SK-N-SH treated with all-trans-retinoic acid at 6 μM for 48 hours (cell line): ENCODE measurements around the gene MRAP.

Experiments used
- ATAC-seq: fragments of 200-7000 bp; cut with Tn5 transposase; 3 replicates; pipeline ENCODE4 v1.9.1; 2020; ENCODE audit warnings: mild to moderate bottlenecking, moderate library complexity
- ARNTL ChIP-seq: fragments of 450-650 bp; formaldehyde crosslinking; IDR thresholded peaks from 2 replicates; pipeline ENCODE4 v1.5.0; 2020; ENCODE audit warnings: low read depth, mild to moderate bottlenecking, moderate library complexity, borderline replicate concordance
- BACH2 ChIP-seq: fragments of 250-450 bp; sonication (Bioruptor Pico); IDR thresholded peaks from 2 replicates; pipeline ENCODE4 v1.9.0; 2021; ENCODE audit warnings: mild to moderate bottlenecking, borderline replicate concordance
- ESRRG ChIP-seq: fragments of 250-450 bp; sonication (Bioruptor Pico); IDR thresholded peaks from 2 replicates; pipeline ENCODE4 v1.6.1; 2021; ENCODE audit warnings: mild to moderate bottlenecking
- GLIS3 ChIP-seq: fragments of 250-450 bp; sonication (Bioruptor Pico); IDR thresholded peaks from 2 replicates; pipeline ENCODE4 v1.5.0; 2020; ENCODE audit warnings: mild to moderate bottlenecking, moderate library complexity
- ISL1 ChIP-seq: fragments of 250-450 bp; sonication (Bioruptor Pico); IDR thresholded peaks from 2 replicates; pipeline ENCODE4 v2.1.2; 2022; ENCODE audit warnings: mild to moderate bottlenecking, moderate library complexity
- OSR1 ChIP-seq: fragments of 250-450 bp; sonication (Bioruptor Pico); IDR thresholded peaks from 2 replicates; pipeline ENCODE4 v1.8.0; 2022; ENCODE audit warnings: moderate library complexity, mild to moderate bottlenecking, inconsistent platforms
- PPARA ChIP-seq: fragments of 250-450 bp; sonication (Bioruptor Pico); IDR thresholded peaks from 2 replicates; pipeline ENCODE4 v1.5.0; 2020; ENCODE audit warnings: mild to moderate bottlenecking, borderline replicate concordance
- RARB ChIP-seq: fragments of 250-450 bp; sonication (Bioruptor Pico); IDR thresholded peaks from 2 replicates; pipeline ENCODE4 v1.8.0; 2021; ENCODE audit warnings: mild to moderate bottlenecking, moderate library complexity
- SNAI2 ChIP-seq: fragments of 250-450 bp; sonication (Bioruptor Pico); IDR thresholded peaks from 2 replicates; pipeline ENCODE4 v1.5.0; 2020; ENCODE audit warnings: mild to moderate bottlenecking, moderate library complexity
- TCF4 ChIP-seq: fragments of 250-450 bp; sonication (Bioruptor Pico); IDR thresholded peaks from 2 replicates; pipeline ENCODE4 v1.8.0; 2021; ENCODE audit warnings: mild to moderate bottlenecking, moderate library complexity, borderline replicate concordance
- ZC3H10 ChIP-seq: fragments of 250-450 bp; sonication (Bioruptor Pico); IDR thresholded peaks from 2 replicates; pipeline ENCODE4 v1.5.1; 2021; ENCODE audit warnings: mild to moderate bottlenecking, moderate library complexity
- ZFP3 ChIP-seq: fragments of 250-450 bp; sonication (Bioruptor Pico); IDR thresholded peaks from 2 replicates; pipeline ENCODE4 v1.5.0; 2020; ENCODE audit warnings: mild to moderate bottlenecking, moderate library complexity
- ZFP30 ChIP-seq: fragments of 450-650 bp; formaldehyde crosslinking; IDR thresholded peaks from 2 replicates; pipeline ENCODE4 v1.5.0; 2022; ENCODE audit warnings: mild to moderate bottlenecking, moderate library complexity
- ZNF565 ChIP-seq: fragments of 450-650 bp; formaldehyde crosslinking; conservative IDR thresholded peaks from 2 replicates; pipeline ENCODE4 v1.5.0; 2020; ENCODE audit warnings: low read depth, mild to moderate bottlenecking, moderate library complexity
- ZNF70 ChIP-seq: fragments of 450-650 bp; formaldehyde crosslinking; IDR thresholded peaks from 2 replicates; pipeline ENCODE4 v1.5.0; 2020; ENCODE audit warnings: mild to moderate bottlenecking, moderate library complexity
- ZNF8 ChIP-seq: fragments of 450-650 bp; formaldehyde crosslinking; IDR thresholded peaks from 2 replicates; pipeline ENCODE4 v1.5.0; 2020; ENCODE audit warnings: mild to moderate bottlenecking, moderate library complexity
- TF ChIP-seq, protein P1 (sequence below): fragments of 250-450 bp; sonication (Bioruptor Pico); IDR thresholded peaks from 2 replicates; pipeline ENCODE4 v1.5.1; 2021; ENCODE audit warnings: mild to moderate bottlenecking, moderate library complexity
- TF ChIP-seq, protein P2 (sequence below): fragments of 250-450 bp; sonication (Bioruptor Pico); IDR thresholded peaks from 2 replicates; pipeline ENCODE4 v1.5.1; 2020; ENCODE audit warnings: low read depth, mild to moderate bottlenecking, moderate library complexity
- TF ChIP-seq, protein P3 (sequence below): fragments of 250-450 bp; sonication (Bioruptor Pico); IDR thresholded peaks from 2 replicates; pipeline ENCODE4 v1.5.0; 2020; ENCODE audit warnings: mild to moderate bottlenecking, moderate library complexity
- TF ChIP-seq, protein P4 (sequence below): fragments of 250-450 bp; sonication (Bioruptor Pico); IDR thresholded peaks from 2 replicates; pipeline ENCODE4 v1.8.0; 2021; ENCODE audit warnings: low read depth, mild to moderate bottlenecking, moderate library complexity, borderline replicate concordance

MRAP gene

DNA sequence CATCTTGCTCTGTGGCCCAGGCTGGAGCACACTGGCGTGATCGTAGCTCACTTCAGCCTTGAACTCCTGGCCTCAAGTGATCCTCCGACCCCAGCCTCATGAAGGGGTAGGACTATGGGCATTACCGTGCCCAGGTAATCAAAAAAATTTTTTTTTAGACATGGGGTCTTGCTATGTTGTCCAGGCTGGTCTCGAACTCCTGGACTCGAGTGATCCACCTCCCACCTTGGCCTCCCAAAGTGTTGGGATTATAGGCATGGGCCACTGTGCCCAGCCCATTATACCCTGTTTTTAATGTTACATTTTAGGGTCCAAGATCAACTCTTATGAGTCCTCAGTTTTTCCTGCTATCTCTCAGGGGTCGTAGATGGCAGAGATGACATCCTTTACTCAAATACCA lies 6.3 kb downstream of the MRAP start:
- TF ChIP-seq, protein P1, sequence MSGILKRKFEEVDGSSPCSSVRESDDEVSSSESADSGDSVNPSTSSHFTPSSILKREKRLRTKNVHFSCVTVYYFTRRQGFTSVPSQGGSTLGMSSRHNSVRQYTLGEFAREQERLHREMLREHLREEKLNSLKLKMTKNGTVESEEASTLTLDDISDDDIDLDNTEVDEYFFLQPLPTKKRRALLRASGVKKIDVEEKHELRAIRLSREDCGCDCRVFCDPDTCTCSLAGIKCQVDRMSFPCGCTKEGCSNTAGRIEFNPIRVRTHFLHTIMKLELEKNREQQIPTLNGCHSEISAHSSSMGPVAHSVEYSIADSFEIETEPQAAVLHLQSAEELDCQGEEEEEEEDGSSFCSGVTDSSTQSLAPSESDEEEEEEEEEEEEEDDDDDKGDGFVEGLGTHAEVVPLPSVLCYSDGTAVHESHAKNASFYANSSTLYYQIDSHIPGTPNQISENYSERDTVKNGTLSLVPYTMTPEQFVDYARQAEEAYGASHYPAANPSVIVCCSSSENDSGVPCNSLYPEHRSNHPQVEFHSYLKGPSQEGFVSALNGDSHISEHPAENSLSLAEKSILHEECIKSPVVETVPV (CRISPR knock-in tag), result no peak
- TF ChIP-seq ESRRG, result no peak
- no peak for TF ChIP-seq ZNF70 (CRISPR knock-in tag)
- TF ChIP-seq BACH2, result no peak
- no peak for TF ChIP-seq ARNTL (CRISPR knock-in tag)
- TF ChIP-seq, protein P2, sequence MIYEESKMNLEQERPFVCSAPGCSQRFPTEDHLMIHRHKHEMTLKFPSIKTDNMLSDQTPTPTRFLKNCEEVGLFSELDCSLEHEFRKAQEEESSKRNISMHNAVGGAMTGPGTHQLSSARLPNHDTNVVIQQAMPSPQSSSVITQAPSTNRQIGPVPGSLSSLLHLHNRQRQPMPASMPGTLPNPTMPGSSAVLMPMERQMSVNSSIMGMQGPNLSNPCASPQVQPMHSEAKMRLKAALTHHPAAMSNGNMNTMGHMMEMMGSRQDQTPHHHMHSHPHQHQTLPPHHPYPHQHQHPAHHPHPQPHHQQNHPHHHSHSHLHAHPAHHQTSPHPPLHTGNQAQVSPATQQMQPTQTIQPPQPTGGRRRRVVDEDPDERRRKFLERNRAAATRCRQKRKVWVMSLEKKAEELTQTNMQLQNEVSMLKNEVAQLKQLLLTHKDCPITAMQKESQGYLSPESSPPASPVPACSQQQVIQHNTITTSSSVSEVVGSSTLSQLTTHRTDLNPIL (CRISPR knock-in tag), result no peak
- TF ChIP-seq ISL1 (CRISPR knock-in tag), result no peak
- TF ChIP-seq ZFP3, result no peak
- TF ChIP-seq GLIS3 (CRISPR knock-in tag), result no peak
- no peak for TF ChIP-seq ZNF565
- no peak for TF ChIP-seq RARB (CRISPR knock-in tag)
- no peak for TF ChIP-seq ZFP30 (CRISPR knock-in tag)
- no peak for TF ChIP-seq ZNF8 (CRISPR knock-in tag)
- TF ChIP-seq SNAI2 (CRISPR knock-in tag), result no peak
- no peak for TF ChIP-seq ZC3H10 (CRISPR knock-in tag)
- no peak for TF ChIP-seq OSR1 (CRISPR knock-in tag)
- TF ChIP-seq TCF4 (CRISPR knock-in tag), result no peak
- TF ChIP-seq, protein P3, sequence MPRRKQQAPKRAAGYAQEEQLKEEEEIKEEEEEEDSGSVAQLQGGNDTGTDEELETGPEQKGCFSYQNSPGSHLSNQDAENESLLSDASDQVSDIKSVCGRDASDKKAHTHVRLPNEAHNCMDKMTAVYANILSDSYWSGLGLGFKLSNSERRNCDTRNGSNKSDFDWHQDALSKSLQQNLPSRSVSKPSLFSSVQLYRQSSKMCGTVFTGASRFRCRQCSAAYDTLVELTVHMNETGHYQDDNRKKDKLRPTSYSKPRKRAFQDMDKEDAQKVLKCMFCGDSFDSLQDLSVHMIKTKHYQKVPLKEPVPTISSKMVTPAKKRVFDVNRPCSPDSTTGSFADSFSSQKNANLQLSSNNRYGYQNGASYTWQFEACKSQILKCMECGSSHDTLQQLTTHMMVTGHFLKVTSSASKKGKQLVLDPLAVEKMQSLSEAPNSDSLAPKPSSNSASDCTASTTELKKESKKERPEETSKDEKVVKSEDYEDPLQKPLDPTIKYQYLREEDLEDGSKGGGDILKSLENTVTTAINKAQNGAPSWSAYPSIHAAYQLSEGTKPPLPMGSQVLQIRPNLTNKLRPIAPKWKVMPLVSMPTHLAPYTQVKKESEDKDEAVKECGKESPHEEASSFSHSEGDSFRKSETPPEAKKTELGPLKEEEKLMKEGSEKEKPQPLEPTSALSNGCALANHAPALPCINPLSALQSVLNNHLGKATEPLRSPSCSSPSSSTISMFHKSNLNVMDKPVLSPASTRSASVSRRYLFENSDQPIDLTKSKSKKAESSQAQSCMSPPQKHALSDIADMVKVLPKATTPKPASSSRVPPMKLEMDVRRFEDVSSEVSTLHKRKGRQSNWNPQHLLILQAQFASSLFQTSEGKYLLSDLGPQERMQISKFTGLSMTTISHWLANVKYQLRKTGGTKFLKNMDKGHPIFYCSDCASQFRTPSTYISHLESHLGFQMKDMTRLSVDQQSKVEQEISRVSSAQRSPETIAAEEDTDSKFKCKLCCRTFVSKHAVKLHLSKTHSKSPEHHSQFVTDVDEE (CRISPR knock-in tag), result no peak
- TF ChIP-seq PPARA (CRISPR knock-in tag), result no peak
- TF ChIP-seq, protein P4, sequence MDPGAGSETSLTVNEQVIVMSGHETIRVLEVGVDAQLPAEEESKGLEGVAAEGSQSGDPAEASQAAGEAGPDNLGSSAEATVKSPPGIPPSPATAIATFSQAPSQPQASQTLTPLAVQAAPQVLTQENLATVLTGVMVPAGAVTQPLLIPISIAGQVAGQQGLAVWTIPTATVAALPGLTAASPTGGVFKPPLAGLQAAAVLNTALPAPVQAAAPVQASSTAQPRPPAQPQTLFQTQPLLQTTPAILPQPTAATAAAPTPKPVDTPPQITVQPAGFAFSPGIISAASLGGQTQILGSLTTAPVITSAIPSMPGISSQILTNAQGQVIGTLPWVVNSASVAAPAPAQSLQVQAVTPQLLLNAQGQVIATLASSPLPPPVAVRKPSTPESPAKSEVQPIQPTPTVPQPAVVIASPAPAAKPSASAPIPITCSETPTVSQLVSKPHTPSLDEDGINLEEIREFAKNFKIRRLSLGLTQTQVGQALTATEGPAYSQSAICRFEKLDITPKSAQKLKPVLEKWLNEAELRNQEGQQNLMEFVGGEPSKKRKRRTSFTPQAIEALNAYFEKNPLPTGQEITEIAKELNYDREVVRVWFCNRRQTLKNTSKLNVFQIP (CRISPR knock-in tag), result no peak
- no peak for ATAC-seq

DNA sequence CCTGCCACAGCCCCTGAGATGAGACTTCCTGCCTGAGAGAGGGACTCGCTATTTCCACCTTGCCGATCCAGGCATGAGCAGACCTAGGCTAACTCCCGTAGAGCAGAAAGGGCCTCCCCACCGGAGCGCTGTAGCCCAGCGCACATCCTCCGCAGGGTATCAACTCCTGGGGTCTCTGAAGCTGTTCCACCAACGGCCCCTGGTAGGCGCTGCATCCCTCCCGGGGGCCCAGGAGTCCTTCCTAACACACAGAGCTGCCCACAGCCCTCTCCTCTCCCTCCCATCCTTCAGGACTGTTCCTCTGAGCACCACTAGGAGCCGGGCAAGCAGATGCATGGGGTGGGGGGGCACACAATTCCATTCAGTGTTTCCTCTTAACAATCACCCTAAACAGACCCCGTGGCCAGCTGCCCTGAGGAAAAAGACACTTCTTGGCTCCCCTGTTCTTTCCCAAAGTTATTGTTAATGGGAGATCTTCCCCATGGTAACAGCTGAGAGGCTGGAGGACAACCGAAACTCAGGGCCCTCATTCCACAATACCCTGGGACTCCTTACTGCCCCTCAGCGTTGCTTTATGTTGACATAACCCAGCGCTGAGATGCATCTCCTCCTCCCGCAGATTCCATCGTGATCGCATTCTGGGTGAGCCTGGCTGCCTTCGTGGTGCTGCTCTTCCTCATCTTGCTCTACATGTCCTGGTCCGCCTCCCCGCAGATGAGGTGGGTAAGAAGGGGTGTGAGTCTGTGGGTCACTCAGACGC lies 7.5 kb downstream of the MRAP start:
- TF ChIP-seq, protein P2 (CRISPR knock-in tag), result no peak
- TF ChIP-seq SNAI2 (CRISPR knock-in tag) (no peak), ZNF8 (CRISPR knock-in tag) (no peak), ISL1 (CRISPR knock-in tag) (no peak), ZFP3 (no peak)
- TF ChIP-seq, protein P3 (CRISPR knock-in tag), result no peak
- peak; percentile 26 for ATAC-seq
